Panc1 (cell line): Measurements from ENCODE around the gene CDK13.

Experiments used
- CTCF ChIP-seq: fragments of 450-650 bp; IDR thresholded peaks from 2 replicates; pipeline ENCODE4 v1.5.1; 2017; ENCODE audit warnings: mild to moderate bottlenecking
- POLR2AphosphoS5 ChIP-seq: IDR thresholded peaks from 2 replicates; pipeline ENCODE4 v1.6.1; 2012; ENCODE audit warnings: mild to moderate bottlenecking, low read depth, low read length, moderate library complexity
- REST ChIP-seq, 2 experiments: IDR thresholded peaks; 2 replicates each; pipeline ENCODE4 v1.6.1; 2011 to 2012; ENCODE audit warnings: low read depth in 2 of 2, control low read depth in 1 of 2, low read length in 1 of 2, mild to moderate bottlenecking in 1 of 2, moderate library complexity in 1 of 2; ENCODE audit not compliant: insufficient read depth in 1 of 2
- SIN3A ChIP-seq: IDR thresholded peaks from 2 replicates; pipeline ENCODE4 v1.6.1; 2012; ENCODE audit warnings: low read depth, mild to moderate bottlenecking, low read length, moderate library complexity, borderline replicate concordance; ENCODE audit not compliant: insufficient read depth
- TCF7L2 ChIP-seq: IDR thresholded peaks from 2 replicates; pipeline ENCODE4 v1.6.1; 2011; ENCODE audit warnings: mild to moderate bottlenecking, low read depth, low read length, inconsistent platforms

- TF ChIP-seq CTCF: no peak
- no peak for TF ChIP-seq POLR2AphosphoS5
- no peak for TF ChIP-seq REST (IDR thresholded peaks at IDR 0.05; ENCODE audit: insufficient read depth in 1 of 2, low read depth in 2 of 2, low read length in 1 of 2)
- no peak for TF ChIP-seq SIN3A
- no peak for TF ChIP-seq TCF7L2
Observed at GRCh38 chr7:40008223-40008815, 58.3 kb downstream of the CDK13 start.
